HG03460 (cell line): ENCODE data around the gene GTPBP6.
"Not testable (repeated sequence)": the region's sequence is repeated elsewhere in the genome, so short reads cannot be mapped to it uniquely, and the experiment has no call there.

Experiments used
- ATAC-seq: cut with Tn5 transposase; IDR thresholded peaks from one replicate; pipeline ENCODE4 v1.9.1; 2021; ENCODE audit not compliant: unreplicated experiment

The GTPBP6 gene

DNA sequence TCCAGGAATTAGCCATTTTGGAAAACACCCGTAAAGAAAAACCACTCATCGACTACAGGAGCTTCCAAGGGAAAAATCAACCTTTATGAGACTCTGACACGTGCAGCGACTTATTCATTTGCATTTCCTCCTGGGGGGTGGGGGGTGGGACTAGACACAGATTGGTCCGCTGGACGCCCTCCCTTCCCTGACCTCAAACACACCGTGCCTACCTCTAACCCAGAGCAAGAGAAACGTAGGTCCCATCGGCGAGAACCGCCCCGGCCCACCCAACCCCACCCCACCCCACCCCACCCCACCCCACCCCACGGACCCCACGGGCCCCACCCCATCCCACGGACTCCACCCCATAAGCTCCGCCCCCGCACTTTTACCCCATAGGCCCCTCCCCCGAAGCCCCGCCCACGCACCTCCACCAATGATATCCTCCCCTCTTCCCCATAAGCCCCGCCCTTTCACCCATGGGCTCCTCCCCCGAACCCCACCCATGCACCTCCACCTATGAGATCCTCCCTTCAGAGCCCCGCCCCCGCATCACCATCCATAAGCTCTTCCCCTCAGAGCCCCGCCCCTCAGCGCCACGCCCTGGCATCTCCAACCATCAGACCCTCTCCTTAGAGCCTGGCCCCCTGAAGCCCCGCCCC is 1.1 kb downstream of the GTPBP6 start:
- no peak for ATAC-seq

DNA sequence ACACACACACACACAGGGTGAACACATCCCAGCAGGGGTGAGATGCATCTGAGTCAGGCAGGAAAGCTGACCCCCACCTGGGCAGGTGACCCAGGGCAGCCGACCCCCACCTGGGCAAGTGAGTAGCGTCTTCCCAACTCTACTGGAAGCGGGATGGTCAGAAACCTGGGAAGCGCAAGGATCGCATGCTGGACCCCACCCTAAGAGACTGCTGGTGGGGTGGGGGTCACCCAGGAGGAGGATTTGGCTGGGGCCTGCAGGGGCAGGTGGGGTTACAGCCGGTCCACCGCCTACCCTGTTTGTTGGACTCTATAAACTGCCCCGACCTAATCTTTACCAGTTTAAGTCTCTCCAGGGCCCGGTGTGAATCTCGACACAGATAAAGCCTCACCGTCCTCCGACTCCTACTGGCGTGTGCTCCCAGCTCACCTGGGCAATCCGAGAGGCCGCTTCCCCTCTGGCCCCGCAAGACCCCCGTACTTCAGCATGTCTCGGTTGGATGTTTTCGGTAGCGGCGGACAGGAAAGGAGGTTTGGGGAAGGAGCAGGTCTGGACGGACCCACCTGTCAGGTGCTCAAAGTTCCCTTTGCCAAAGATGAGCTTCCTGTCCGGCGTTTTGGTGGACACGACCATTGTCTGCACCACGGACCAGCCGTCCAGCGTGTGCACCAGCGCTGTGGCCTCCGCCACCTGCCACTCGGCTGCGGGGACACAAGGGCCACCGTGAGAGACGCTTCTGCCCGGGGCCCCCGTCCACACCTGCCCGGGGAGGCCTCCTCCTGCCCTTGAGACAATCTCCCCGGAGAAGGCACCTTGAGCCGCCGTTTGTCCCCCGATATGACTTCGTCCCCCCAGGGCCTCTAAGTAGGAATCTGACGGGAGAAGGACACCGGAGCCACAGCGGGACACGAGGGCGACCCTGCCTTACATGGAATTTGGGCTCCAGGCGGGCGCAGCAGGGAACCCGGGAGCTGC is 2.0 kb downstream of the GTPBP6 start:
- ATAC-seq: no peak

DNA sequence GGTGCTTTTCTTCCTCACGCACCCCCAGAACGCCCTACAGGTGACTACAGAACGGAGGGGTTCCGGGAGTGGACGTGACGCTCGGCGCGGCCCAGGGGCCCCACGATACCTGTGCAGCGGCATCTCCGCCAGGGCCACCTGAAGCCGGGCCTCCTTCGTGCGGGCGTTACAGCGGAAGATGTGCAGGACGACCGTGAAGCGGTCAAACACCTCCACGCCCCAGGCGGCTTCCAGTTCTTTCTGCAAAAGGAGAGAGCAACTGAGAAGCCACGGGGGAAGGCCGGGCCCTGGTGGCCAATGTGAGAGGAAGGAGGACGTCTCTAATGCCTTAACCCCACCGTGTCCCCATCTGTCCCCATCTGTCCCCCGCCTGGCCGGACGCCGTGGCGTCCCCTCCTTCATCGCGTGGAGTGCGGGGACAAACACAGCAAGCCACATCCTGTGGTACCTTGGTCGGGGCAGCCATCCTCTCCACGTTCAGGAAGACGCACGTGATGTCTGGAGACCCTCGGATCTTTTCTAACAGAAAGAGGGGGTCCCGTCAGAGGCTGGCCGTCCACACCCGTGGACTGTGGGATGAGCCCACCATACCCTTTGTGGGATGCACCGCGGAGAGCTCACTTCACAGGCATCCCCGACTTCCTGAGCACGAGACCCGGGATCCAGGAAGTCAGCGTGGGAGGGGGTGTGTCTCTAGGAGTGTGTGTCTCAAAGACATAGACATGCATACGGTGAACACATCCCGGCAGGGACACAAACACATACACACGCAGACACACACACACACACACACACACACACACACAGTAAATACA is 3.6 kb downstream of the GTPBP6 start:
- ATAC-seq: no peak

DNA sequence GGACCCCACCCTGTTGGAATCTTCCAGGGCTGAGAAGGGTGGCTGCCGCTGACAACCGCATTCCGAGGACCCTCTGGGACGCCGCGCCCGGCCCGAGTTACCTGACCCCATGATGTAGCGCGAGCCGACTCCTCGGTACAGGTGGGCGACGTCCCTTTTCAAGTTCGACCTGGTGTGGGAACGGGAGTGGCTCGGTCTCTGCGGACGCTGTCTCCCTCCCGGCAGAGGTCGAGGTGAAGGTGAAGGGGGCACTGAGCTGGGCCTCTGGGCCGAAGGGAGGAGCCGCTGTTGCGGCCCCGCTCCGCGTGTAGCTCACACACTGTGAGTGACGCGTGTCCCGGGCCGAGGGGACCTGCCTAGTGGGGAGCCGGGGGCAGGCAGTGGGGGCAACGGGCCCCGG is 4.5 kb downstream of the GTPBP6 start:
- ATAC-seq: no peak

DNA sequence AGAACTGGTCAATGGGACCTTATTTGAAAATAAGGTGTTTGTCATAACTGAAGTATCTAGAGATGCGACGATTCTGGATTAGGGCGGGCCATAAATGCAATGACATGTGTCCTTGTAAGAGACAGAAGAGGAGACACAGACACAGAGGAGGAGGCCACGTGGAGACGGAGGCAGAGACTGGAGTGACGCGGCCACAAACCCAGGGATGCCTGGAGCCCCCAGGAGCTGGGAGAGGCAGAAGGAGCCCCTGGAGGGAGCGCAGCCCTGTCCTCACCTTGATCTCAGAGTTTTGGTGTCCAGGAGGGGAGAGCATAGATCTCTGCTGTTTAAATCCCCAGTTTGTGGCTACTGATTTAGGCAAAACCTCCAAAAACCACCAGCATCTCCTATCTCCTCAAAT is 5.0 kb downstream of the GTPBP6 start:
- ATAC-seq: no peak

DNA sequence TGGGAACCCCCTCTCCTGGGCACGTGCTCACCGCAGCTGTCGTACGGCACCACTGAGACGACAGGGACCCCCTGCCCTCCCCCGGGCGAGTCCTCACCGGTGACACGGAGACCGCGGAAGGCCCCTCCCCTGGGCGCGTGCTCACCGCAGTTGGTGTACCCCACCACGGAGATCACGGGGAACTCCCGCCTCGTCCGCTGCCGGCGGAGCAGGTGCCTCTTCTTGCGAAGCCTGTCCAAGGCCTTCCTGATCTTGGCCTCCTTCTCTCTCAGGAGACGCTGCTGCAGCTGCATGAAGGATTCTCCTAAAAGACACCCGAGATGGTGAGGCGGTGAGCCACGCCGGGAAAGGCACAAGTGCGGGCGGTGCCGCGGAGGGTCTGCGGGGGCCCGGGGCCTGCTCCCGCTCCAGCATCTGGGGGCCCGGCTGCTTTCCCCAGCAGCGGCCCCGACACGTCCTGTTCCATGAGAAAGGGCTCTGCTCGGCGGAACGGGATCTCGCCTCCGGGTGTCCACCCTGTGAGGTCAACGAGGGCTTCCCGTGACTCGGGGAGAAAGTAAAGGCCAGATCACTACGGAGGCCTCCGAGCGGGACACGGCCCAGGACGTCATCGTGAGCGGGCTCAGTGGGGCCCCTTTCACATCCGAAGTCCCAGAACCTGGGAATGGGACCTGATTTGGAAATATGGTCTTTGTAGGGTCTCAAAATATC is 5.8 kb downstream of the GTPBP6 start:
- no peak for ATAC-seq

DNA sequence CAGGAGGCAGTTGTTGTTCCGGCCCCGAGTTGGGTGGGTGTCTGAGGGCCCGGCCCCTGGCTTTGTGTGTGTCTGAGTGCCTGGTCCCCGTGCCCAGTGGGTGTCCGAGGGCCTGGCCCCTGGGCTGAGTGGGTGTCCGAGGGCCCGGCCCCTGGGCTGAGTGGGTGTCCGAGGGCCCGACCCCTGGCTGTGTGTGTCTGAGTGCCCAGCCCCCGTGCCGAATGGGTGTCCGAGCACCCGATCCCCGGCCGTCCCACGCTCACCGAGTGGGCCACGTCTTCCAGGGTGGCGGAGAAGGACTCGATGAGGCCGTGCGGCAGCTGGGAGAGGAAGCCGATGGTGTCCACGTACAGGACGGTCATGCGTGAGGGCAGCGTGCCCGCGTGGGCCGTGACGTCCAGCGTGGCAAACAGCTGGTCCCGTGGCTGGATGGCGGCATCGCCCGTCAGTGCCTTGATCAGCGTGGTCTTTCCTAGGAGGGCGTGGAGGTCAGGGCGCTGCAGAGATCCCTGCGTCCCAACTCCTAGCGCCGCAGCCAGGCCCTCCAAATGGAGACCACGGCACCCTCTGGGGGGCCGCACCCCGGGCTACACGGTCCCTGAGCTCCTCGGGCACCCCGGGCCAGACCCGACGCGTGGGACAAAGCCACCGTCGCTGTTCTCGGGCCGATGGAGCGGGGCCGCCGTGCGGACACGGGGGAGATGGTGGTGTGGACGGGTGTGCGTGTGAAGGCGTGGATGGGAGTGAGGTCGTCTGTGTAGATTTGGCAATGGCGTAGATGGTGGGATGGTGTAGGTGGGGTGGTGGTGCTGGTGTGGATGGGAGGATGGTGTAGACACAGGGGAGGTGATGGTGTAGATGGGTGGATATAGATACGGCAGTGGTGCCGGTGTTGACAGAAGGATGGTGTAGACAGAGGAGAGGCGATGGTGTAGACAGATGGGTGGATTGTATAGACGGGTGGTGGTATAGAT is 7.2 kb downstream of the GTPBP6 start:
- no peak for ATAC-seq

DNA sequence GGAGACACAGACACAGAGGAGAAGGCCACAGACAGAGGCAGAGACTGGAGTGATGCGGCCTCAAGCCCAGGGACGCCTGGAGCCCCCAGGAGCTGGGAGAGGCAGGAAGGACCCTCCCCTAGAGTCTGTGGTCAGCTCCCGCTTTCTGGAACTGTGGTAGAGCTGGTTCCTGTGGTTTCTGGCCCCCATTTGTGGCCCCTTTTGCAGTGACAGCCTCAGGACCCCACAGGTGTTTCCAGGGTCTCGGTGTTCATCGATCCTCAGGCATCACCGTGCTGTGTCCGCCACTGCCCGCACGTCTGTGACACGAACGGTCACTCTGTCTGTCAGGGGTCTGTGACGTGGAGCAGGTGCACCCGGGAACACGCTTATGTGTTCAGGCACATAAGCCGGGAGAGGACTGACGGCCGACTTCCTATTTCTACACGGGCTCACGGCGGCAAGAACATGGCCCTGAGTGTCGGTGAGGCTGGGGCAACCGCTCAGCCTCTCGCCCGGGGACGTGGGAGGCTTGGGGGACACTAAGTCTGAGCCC is 7.9 kb downstream of the GTPBP6 start:
- no peak for ATAC-seq

DNA sequence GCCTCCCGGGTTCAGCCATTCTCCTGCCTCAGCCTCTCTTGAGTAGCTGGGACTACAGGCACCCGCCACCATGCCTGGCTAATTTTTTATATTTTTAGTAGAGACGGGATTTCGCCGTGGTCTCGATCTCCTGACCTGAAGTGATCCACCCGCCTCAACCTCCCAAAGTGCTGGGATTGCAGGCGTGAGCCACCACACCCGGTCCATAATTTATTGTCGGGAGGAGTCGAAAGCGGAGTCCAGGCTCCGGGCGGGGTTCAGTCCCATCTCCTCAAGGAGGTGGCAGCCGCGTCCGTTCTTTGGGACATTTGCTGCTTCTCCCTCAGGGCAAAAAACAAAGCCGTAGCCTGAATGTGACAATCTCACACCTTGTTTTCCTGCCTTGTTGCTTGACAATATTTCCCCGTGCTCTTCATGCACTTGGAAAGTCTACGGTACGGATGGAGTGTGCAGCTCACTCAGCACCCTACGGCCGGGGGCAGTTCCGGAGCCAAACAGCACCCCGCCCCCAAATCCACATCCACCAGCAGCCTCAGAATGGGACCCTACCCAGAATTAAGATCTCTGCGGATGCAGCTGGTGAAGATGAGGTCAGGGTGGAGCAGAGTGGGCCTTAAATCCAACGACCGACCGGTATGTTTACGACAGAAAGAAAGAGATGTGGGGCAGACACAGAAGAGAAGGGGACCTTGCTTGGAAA is 9.6 kb downstream of the GTPBP6 start:
- ATAC-seq: no peak

DNA sequence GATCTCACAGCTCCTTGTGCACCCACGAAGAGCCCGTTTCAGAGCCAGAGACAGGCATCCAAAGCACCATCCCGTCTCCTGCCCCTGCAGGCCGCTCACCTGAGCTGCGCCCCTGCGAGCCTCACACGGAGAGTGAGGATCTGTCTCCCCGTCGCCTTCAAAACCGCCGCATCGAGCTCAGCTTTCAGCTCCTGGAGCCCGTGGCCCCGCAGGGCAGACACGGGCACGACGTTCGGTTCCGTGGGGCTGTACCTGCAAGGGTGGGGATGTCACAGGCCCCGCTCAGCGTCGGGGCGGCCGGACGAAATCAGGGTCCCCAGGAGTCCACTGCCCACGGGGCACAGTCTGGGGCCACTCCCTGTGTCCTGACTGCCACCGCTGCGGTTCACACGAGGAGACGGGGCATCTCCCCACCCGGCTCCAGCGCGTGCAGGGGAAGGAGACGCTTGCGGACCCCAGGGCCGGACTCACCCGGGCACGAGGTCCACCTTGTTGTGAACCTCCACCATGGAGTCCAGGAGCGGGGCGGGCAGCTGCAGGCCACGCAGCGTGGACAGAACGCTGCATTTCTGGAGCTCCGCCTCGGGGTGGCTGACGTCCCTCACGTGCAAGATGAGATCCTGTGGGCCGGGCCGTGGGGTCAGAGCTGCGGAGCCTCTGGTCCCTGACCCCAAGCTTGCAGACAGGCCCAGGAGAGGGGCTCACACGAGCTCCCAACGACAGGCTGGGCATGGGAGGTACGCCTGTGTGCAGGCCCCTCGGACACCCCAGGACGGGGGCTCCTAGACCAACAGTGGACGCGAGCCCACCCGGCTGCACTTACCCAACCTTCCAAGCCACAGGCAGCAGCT is 11.1 kb downstream of the GTPBP6 start:
- ATAC-seq: no peak

DNA sequence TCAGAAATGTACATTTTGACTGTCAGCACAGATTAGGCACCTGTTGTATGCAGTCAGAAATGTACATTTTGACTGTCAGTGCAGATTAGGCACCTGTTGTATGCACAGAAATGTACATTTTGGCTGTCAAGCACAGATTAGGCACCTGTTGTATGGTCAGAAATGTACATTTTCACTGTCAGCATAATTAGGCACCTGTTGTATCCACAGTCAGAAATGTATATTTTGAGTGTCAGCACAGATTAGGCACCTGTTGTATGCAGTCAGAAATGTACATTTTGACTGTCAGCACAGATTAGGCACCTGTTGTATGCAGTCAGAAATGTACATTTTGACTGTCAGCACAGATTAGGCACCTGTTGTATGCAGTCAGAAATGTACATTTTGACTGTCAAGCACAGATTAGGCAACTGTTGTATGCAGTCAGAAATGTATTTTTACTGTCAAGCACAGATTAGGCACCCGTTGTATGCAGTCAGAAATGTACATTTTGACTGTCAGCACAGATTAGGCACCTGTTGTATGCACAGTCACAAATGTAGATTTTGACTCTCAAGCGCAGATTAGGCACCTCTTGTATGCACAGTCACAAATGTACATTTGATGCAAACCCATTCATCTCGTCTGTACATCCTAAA is 11.9 kb downstream of the GTPBP6 start:
- not testable (repeated sequence) for ATAC-seq

DNA sequence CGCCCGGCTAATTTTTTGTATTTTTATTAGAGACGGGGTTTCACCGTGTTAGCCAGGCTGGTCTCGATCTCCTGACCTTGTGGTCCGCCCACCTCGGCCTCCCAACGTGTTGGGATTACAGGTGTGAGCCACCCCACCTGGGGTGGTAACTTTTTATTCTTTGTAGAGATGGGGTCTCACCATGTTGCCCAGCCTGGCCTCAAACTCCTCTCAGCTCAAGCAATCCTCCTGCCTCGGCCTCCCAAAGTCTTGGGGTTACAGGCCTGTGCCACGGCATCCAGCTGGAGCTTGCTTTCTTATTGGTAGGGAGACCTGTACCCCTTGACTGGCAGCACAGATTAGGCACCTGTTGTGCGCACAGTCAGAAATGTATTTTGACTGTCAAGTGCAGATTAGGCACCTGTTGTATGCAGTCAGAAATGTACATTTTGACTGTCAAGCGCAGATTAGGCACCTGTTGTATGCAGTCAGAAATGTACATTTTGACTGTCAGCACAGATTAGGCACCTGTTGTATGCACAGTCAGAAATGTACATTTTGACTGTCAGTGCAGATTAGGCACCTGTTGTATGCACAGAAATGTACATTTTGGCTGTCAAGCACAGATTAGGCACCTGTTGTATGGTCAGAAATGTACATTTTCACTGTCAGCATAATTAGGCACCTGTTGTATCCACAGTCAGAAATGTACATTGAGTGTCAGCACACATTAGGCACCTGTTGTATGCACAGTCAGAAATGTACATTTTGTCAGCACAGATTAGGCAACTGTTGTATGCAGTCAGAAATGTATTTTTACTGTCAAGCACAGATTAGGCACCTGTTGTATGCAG is 12.6 kb downstream of the GTPBP6 start:
- ATAC-seq: not testable (repeated sequence)

DNA sequence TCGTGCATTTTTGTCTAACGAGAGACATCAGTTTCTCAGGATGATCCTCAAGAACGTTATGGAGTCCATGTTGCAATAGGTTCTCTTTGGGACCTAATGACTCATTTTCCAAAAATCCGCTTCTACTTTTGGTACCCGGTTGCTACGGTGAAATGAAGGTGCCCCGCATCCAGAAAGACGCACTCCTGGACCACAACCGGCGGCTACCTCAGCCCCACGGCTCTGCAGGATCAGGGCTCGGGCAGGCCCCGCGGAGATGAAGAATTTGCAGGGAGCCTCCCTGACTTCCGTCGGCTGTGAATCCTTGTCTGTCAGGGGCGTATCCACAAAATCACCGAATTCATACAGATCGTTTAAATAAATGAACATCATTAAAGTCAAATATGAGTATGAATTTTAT is 15.6 kb downstream of the GTPBP6 start:
- ATAC-seq: no peak

DNA sequence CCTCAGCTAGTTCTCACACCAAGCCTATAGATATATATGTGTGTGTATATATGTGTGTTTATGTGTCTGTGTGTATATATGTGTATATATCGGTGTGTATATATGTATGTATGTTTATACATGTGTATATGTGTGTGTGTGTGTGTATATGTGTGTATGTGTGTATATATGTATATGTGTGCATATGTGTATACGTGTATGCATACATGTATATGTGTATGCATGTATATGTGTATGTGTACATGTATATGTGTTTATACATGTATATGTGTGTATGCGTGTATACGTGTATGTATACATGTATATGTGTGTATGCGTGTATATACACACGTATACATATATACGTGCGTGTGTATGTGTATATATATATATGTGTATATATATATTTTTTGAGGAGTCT is 18.3 kb downstream of the GTPBP6 start:
- no peak for ATAC-seq

DNA sequence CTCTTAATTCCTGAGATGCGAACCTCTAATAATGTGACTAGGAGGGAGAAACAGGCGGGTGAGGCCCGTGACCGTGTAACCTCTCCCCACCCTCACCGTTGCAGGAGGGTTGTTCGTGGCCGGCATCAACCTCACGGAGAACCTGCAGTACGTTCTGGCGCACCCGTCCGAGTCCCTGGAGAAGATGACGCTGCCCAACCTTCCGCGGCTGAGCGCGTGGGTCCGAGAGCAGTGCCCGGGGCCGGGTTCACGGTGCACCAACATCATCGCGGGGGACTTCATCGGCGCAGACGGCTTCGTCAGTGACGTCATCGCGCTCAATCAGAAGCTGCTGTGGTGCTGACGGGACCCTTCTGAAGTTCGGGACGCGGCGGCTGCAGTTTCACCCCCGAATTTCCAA is 19.6 kb downstream of the GTPBP6 start:
- no peak for ATAC-seq

DNA sequence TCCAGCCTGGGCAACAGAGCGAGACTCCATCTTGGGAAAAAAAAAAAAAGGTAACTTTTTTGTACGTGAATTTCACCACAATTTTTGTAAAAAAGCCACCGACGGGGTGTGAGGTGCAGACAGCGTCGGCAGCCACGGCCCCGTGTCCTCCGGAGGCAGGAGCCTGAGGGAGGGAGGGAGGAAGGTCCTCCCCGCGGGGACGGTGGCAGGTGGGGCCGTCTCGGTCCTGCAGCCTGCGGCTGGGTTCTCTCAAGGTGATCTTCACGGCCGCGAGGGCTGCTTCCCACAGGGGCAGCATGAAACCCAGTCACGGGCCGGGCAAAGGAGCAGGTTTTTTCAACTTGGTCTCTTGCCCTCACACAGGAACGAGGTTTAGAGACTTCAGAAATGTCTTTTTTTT is 23.5 kb downstream of the GTPBP6 start:
- ATAC-seq: no peak
